ENCODE data around the gene ROR2. TPM values are rescaled to one million over a fixed set of nuclear protein-coding genes. Genes with fewer than 3 reads are reported as not detected.

ROR2 gene
- total RNA-seq, 3 donors from 2014 or later (not counting 1 experiment from before 2014, with no cell fraction given): 1.7 TPM; not detected in 2

GRCh38 chr9:91899594-91899993 lies 50.4 kb downstream of the ROR2 start:
- H3K9me3 ChIP-seq (ENCODE audit: control insufficient read depth, insufficient read depth, low read length): no peaks in the 10 kb centered on the region
- Mint-ChIP-seq H3K27me3 (ENCODE audit: low read depth in 2 of 2) (peaks cover 5 to 13% of the 10 kb centered on the region in 2 donors), H3K4me1 (no peaks in the 10 kb centered on the region), H3K9me3 (no peaks in the 10 kb centered on the region), H3K36me3 (no peaks in the 10 kb centered on the region), H3K4me3 (no peak overlapping the region), H3K27ac (no peak overlapping the region)
- no peaks in the 10 kb centered on the region for H3K27me3 ChIP-seq (ENCODE audit: control insufficient read depth, insufficient read depth, low read length)
- no peaks in the 10 kb centered on the region for H3K4me1 ChIP-seq (ENCODE audit: control insufficient read depth, insufficient read depth, low read length)
- WGBS (ENCODE audit: insufficient coverage): 88% methylated on average over 7 of the region's 9 CpGs
- intact Hi-C loops (cut with micrococcal nuclease): no loop called here
- no peak for DNase-seq
- no peak for ATAC-seq
- no peak overlapping the region for H3K4me3 ChIP-seq (ENCODE audit: low read length)
- H3K36me3 ChIP-seq (ENCODE audit: control insufficient read depth, insufficient read depth, low read length): no peaks in the 10 kb centered on the region
- H3K27ac ChIP-seq (ENCODE audit: low read length): no peak overlapping the region
- TF ChIP-seq CTCF (IDR thresholded peaks at IDR 0.05): no peak

GRCh38 chr9:91899219-91899563 lies 50.8 kb downstream of the ROR2 start:
- Histone ChIP-seq H3K4me3 (ENCODE audit: low read length) (no peak overlapping the region), H3K9me3 (ENCODE audit: control insufficient read depth, insufficient read depth, low read length) (no peaks in the 10 kb centered on the region), H3K27me3 (ENCODE audit: control insufficient read depth, insufficient read depth, low read length) (no peaks in the 10 kb centered on the region), H3K27ac (ENCODE audit: low read length) (no peak overlapping the region), H3K4me1 (ENCODE audit: control insufficient read depth, insufficient read depth, low read length) (no peaks in the 10 kb centered on the region), H3K36me3 (ENCODE audit: control insufficient read depth, insufficient read depth, low read length) (no peaks in the 10 kb centered on the region)
- intact Hi-C loops (cut with micrococcal nuclease): no loop called here
- no peak overlapping the region for H3K27ac Mint-ChIP-seq
- no peak overlapping the region for H3K4me3 Mint-ChIP-seq
- no peak for TF ChIP-seq CTCF (IDR thresholded peaks at IDR 0.05)
- ATAC-seq: no peak
- 86% methylated on average over 2 of the region's 2 CpGs for WGBS (ENCODE audit: insufficient coverage)
- H3K9me3 Mint-ChIP-seq: no peaks in the 10 kb centered on the region
- H3K27me3 Mint-ChIP-seq (ENCODE audit: low read depth in 2 of 2): peaks cover 6 to 15% of the 10 kb centered on the region in 2 donors
- H3K36me3 Mint-ChIP-seq: no peaks in the 10 kb centered on the region
- H3K4me1 Mint-ChIP-seq: no peaks in the 10 kb centered on the region
- DNase-seq: no peak

- intact Hi-C loops (cut with micrococcal nuclease): no loop called here
- Histone ChIP-seq H3K27ac (ENCODE audit: low read length) (no peak overlapping the region), H3K9me3 (ENCODE audit: control insufficient read depth, insufficient read depth, low read length) (no peaks in the 10 kb centered on the region), H3K36me3 (ENCODE audit: control insufficient read depth, insufficient read depth, low read length) (no peaks in the 10 kb centered on the region), H3K4me1 (ENCODE audit: control insufficient read depth, insufficient read depth, low read length) (no peaks in the 10 kb centered on the region), H3K4me3 (ENCODE audit: low read length) (no peak overlapping the region), H3K27me3 (ENCODE audit: control insufficient read depth, insufficient read depth, low read length) (no peaks in the 10 kb centered on the region)
- H3K4me3 Mint-ChIP-seq: no peak overlapping the region
- no peak overlapping the region for H3K27ac Mint-ChIP-seq
- ATAC-seq: no peak
- TF ChIP-seq CTCF (IDR thresholded peaks at IDR 0.05): no peak
- H3K9me3 Mint-ChIP-seq: no peaks in the 10 kb centered on the region
- no peaks in the 10 kb centered on the region for H3K4me1 Mint-ChIP-seq
- no peaks in the 10 kb centered on the region for H3K36me3 Mint-ChIP-seq
- no peak for DNase-seq
- H3K27me3 Mint-ChIP-seq (ENCODE audit: low read depth in 2 of 2): peaks cover 12 to 21% of the 10 kb centered on the region in 2 donors
- 77% methylated on average over 16 of the region's 17 CpGs for WGBS (ENCODE audit: insufficient coverage)
These were observed 51.4 kb downstream of the ROR2 start for GRCh38 chr9:91898451-91899218.

- H3K27me3 ChIP-seq (ENCODE audit: control insufficient read depth, insufficient read depth, low read length): no peaks in the 10 kb centered on the region
- H3K4me3 Mint-ChIP-seq: no peak overlapping the region
- no peak for TF ChIP-seq CTCF (IDR thresholded peaks at IDR 0.05)
- no peaks in the 10 kb centered on the region for H3K4me1 Mint-ChIP-seq
- H3K36me3 Mint-ChIP-seq: no peaks in the 10 kb centered on the region
- H3K27me3 Mint-ChIP-seq (ENCODE audit: low read depth in 2 of 2): peaks cover 14 to 25% of the 10 kb centered on the region in 2 donors
- H3K4me1 ChIP-seq (ENCODE audit: control insufficient read depth, insufficient read depth, low read length): no peaks in the 10 kb centered on the region
- intact Hi-C loops (cut with micrococcal nuclease): no loop called here
- H3K27ac ChIP-seq (ENCODE audit: low read length): no peak overlapping the region
- DNase-seq: no peak
- H3K4me3 ChIP-seq (ENCODE audit: low read length): no peak overlapping the region
- H3K9me3 ChIP-seq (ENCODE audit: control insufficient read depth, insufficient read depth, low read length): no peaks in the 10 kb centered on the region
- no peaks in the 10 kb centered on the region for H3K36me3 ChIP-seq (ENCODE audit: control insufficient read depth, insufficient read depth, low read length)
- no peaks in the 10 kb centered on the region for H3K9me3 Mint-ChIP-seq
- no peak overlapping the region for H3K27ac Mint-ChIP-seq
- no peak for ATAC-seq
- WGBS (ENCODE audit: insufficient coverage): 50% methylated on average over 1 of the region's 1 CpG
These were observed 52.8 kb downstream of the ROR2 start for GRCh38 chr9:91897201-91897600.

Data from natural killer cell (primary cell).